K562 (cell line): ENCODE results near the gene RIMOC1. TPM values are rescaled to one million over a fixed set of nuclear protein-coding genes. Genes with fewer than 3 reads are reported as not detected.

Source experiments
- CHD1 ChIP-seq: fragments of 200-600 bp; sonication (generic); IDR thresholded peaks from one replicate; pipeline ENCODE4 v1.6.1; 2012; ENCODE audit warnings: mild to moderate bottlenecking, moderate library complexity, low read length, inconsistent platforms
- CHD7 ChIP-seq: fragments of 200-600 bp; sonication (generic); IDR thresholded peaks from one replicate; pipeline ENCODE4 v1.6.1; 2012; ENCODE audit warnings: mild to moderate bottlenecking, low read depth, low read length, inconsistent platforms
- E2F6 ChIP-seq, 2 experiments: IDR thresholded peaks; 2 replicates each; pipeline ENCODE4 v1.6.1; 2011; ENCODE audit warnings: borderline replicate concordance in 1 of 2, control low read depth in 1 of 2, low read depth in 1 of 2, low read length in 1 of 2, mild to moderate bottlenecking in 1 of 2, mixed read lengths in 1 of 2, moderate library complexity in 1 of 2; ENCODE audit not compliant: insufficient read depth in 1 of 2, insufficient read length in 1 of 2, poor library complexity in 1 of 2, severe bottlenecking in 1 of 2; ENCODE audit errors: extremely low read depth in 1 of 2
- L3MBTL2 ChIP-seq: fragments of 450-650 bp; IDR thresholded peaks from 2 replicates; pipeline ENCODE4 v1.6.1; 2016; ENCODE audit warnings: mild to moderate bottlenecking, moderate library complexity
- MXD1 ChIP-seq: fragments of 250-450 bp; sonication (Bioruptor Pico); IDR thresholded peaks from 2 replicates; pipeline ENCODE4 v1.8.0; 2021; ENCODE audit warnings: borderline replicate concordance, mild to moderate bottlenecking, moderate library complexity; ENCODE audit not compliant: poor library complexity, severe bottlenecking
- POLR2H ChIP-seq: IDR thresholded peaks from 2 replicates; pipeline ENCODE4 v1.6.1; 2016; ENCODE audit warnings: missing genetic modification characterization, low read depth, mild to moderate bottlenecking, control low read depth, missing compliant biosample characterization, moderate library complexity
- PRPF4 ChIP-seq: fragments of 200-400 bp; formaldehyde crosslinking; IDR thresholded peaks from one replicate; pipeline ENCODE4 v1.6.1; 2017; ENCODE audit warnings: low read length, low read depth, mild to moderate bottlenecking; ENCODE audit not compliant: insufficient read depth, poor library complexity, severe bottlenecking
- RBFOX2 ChIP-seq: fragments of 200-400 bp; formaldehyde crosslinking; IDR thresholded peaks from 2 replicates; pipeline ENCODE4 v1.6.1; 2017; ENCODE audit warnings: low read depth, mild to moderate bottlenecking, low read length, moderate library complexity
- RBM39 ChIP-seq: fragments of 200-400 bp; formaldehyde crosslinking; optimal IDR thresholded peaks from 2 replicates; pipeline ENCODE3; 2018; ENCODE audit warnings: low read depth, low read length
- TEAD4 ChIP-seq, 2 experiments: sonication (generic) in 1 of 2; formaldehyde crosslinking in 1 of 2; IDR thresholded peaks; 2 replicates each; pipeline versions ENCODE4 v1.6.1 to v1.8.0; 2012 to 2022; ENCODE audit warnings: borderline replicate concordance in 1 of 2, inconsistent platforms in 1 of 2, low read length in 1 of 2, mild to moderate bottlenecking in 1 of 2, missing genetic modification reagents in 1 of 2
- ZBTB7A ChIP-seq: IDR thresholded peaks from 2 replicates; pipeline ENCODE4 v1.6.1; 2011; ENCODE audit warnings: low read depth, mild to moderate bottlenecking, low read length, moderate library complexity, borderline replicate concordance; ENCODE audit not compliant: control insufficient read depth
- ZNF282 ChIP-seq: sonication (generic); formaldehyde crosslinking; IDR thresholded peaks from 2 replicates; pipeline ENCODE4 v1.8.1; 2023; ENCODE audit warnings: missing genetic modification reagents
- polyA plus RNA-seq, 8 experiments: library from polyadenylated mRNA; depleted of rRNA in 4 of 8; stranded (reverse) in 5 of 8; unstranded in 3 of 8; fragments of >200 nt; fragmentation: Nextera tagmentation in 2 of 8; fragmentation: Illumina TruSeq in 1 of 8; extraction: Ambion mirVana in 2 of 8; extraction: Trizol in 1 of 8; gene quantifications; 2 replicates each; pipeline versions ENCODE4 v1.2.1 to v1.2.3, GENCODE V29; 2011 to 2014; ENCODE audit warnings: inconsistent platforms in 1 of 8, missing spikeins in 1 of 8
- total RNA-seq, 7 experiments: library from RNA; depleted of rRNA in 6 of 7; stranded (reverse); fragments of >200 nt in 6 of 7; fragmentation: Illumina TruSeq in 2 of 7; extraction: Trizol in 2 of 7; gene quantifications; 2 replicates each; pipeline versions ENCODE4 v1.2.1 to v1.2.3, GENCODE V29; 2011 to 2021; ENCODE audit warnings: low replicate concordance in 1 of 7

The RIMOC1 gene
- total and polyA plus RNA-seq, 9 of the 15 experiments (the other 6 are each of a cell fraction or from before 2014, with no cell fraction given), result 11.6 to 63.1 (median 30.8) TPM

- TF ChIP-seq CHD7 (no peak), E2F6 (IDR thresholded peaks at IDR 0.05; ENCODE audit: borderline replicate concordance in 1 of 2, extremely low read depth in 1 of 2, insufficient read depth in 1 of 2, insufficient read length in 1 of 2, low read depth in 1 of 2, low read length in 1 of 2, poor library complexity in 1 of 2, severe bottlenecking in 1 of 2) (peak in 1 of 2 experiments; percentile 81), POLR2H (tag) (no peak; the same call in 1 of the 2 replicates), ZNF282 (CRISPR knock-in tag) (no peak), ZBTB7A (peak; percentile 88), TEAD4 (IDR thresholded peaks at IDR 0.05; ENCODE audit: low read length) (0 out of 2 replicates have a peak, but pooled peaks have one; percentile 31), TEAD4 (CRISPR knock-in tag; IDR thresholded peaks at IDR 0.05; ENCODE audit: borderline replicate concordance) (no peak), L3MBTL2 (no peak), RBFOX2 (0 out of 2 replicates have a peak, but pooled peaks have one; percentile 79), RBM39 (no peak), MXD1 (no peak), PRPF4 (peak; percentile 31), CHD1 (peak; percentile 74)
These were observed 21.4 kb downstream of the RIMOC1 start (continued) for GRCh38 chr5:41925555-41925951.
